Endothelial cell (in vitro differentiated cells): ENCODE data around the gene RASAL2. TPM values are rescaled to one million over a fixed set of nuclear protein-coding genes. Genes with fewer than 3 reads are reported as not detected.
"Not testable (repeated sequence)": the region's sequence is repeated elsewhere in the genome, so short reads cannot be mapped to it uniquely, and the experiment has no call there.

Experiments
- DNase-seq: peaks from one replicate; pipeline ENCODE4 v3.0.0; 2021; ENCODE audit warnings: low spot score
- H3K27ac Mint-ChIP-seq: one replicate; pipeline ENCODE4 v1.8.0; 2021; ENCODE audit warnings: mixed read lengths, inconsistent platforms; ENCODE audit not compliant: unreplicated experiment
- H3K27me3 Mint-ChIP-seq: one replicate; pipeline ENCODE4 v1.8.0; 2021; ENCODE audit warnings: mild to moderate bottlenecking, moderate library complexity, mixed read lengths, inconsistent platforms; ENCODE audit not compliant: unreplicated experiment
- H3K36me3 Mint-ChIP-seq: one replicate; pipeline ENCODE4 v1.8.0; 2021; ENCODE audit warnings: mild to moderate bottlenecking, low read depth, mixed read lengths, inconsistent platforms; ENCODE audit not compliant: unreplicated experiment
- H3K4me1 Mint-ChIP-seq: one replicate; pipeline ENCODE4 v1.8.0; 2021; ENCODE audit warnings: mild to moderate bottlenecking, mixed read lengths, inconsistent platforms; ENCODE audit not compliant: unreplicated experiment
- H3K4me3 Mint-ChIP-seq: one replicate; pipeline ENCODE4 v1.8.0; 2021; ENCODE audit warnings: mild to moderate bottlenecking, mixed read lengths, inconsistent platforms; ENCODE audit not compliant: unreplicated experiment
- H3K9me3 Mint-ChIP-seq: one replicate; pipeline ENCODE4 v1.8.0; 2021; ENCODE audit warnings: mixed read lengths, inconsistent platforms; ENCODE audit not compliant: unreplicated experiment
- total RNA-seq: library from RNA; stranded (reverse); fragmentation: NEBNext Ultra II Directional; extraction: Animal tissue kit (Norgen Biotek cat#: 25700); gene quantifications from one replicate; pipeline ENCODE4 v1.2.1, GENCODE V29; 2021; ENCODE audit not compliant: unreplicated experiment
- TF ChIP-seq, protein P1 (sequence below): fragments of 200-600 bp; sonication (generic); IDR thresholded peaks from one replicate; pipeline ENCODE4 v1.5.0; 2021; ENCODE audit warnings: antibody characterized with exemption; ENCODE audit not compliant: unreplicated experiment

Gene RASAL2
- total RNA-seq, 1 donor from 2014 or later, result 82.1 TPM

DNA sequence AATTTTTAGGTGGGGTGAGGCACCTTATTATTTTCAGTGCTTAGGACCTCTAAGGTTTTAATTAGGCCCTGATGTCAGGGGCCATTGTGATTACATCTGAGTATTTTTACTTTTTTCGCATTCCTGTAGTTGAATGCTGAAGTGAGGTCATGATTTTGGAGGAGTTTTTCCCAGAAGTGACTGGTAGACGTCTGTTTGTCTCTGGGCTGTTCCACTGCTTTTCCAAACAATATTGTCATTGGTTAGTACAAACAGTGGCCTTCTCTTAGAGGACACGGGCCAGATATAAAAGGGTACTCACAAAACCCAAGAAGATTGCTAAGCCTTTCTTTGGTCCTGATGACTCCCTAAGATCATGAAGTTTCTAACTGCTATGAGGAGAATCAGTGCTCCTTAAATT is 7.6 kb upstream of the RASAL2 start:
- Mint-ChIP-seq H3K27ac (no peak overlapping the region), H3K36me3 (peaks cover 3% of the 10 kb centered on the region), H3K27me3 (peaks cover 3% of the 10 kb centered on the region), H3K4me1 (no peaks in the 10 kb centered on the region), H3K9me3 (no peaks in the 10 kb centered on the region), H3K4me3 (no peak overlapping the region)
- TF ChIP-seq, protein P1, sequence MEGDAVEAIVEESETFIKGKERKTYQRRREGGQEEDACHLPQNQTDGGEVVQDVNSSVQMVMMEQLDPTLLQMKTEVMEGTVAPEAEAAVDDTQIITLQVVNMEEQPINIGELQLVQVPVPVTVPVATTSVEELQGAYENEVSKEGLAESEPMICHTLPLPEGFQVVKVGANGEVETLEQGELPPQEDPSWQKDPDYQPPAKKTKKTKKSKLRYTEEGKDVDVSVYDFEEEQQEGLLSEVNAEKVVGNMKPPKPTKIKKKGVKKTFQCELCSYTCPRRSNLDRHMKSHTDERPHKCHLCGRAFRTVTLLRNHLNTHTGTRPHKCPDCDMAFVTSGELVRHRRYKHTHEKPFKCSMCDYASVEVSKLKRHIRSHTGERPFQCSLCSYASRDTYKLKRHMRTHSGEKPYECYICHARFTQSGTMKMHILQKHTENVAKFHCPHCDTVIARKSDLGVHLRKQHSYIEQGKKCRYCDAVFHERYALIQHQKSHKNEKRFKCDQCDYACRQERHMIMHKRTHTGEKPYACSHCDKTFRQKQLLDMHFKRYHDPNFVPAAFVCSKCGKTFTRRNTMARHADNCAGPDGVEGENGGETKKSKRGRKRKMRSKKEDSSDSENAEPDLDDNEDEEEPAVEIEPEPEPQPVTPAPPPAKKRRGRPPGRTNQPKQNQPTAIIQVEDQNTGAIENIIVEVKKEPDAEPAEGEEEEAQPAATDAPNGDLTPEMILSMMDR, result no peak
- DNase-seq, result no peak

DNA sequence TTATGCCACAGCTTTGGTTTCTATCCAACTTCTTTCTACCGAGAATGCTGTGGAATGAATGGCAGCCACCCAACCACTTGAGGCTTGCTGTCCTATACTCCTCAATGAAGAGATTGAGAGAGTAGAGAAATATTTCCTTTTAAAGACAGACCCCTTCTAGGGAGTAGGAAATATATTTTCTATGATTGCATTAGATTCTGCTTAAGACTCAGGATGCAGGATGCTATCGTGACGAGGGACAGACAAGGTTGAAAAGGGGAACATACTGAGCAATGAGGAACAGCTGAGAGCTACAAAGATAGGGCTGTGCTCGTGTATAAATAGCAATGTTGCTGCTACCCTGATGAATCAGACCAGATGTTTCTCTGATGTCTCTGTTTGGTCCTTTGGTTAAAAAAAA is 7.1 kb upstream of the RASAL2 start:
- Mint-ChIP-seq H3K27ac (no peak overlapping the region), H3K9me3 (no peaks in the 10 kb centered on the region), H3K27me3 (peaks cover 3% of the 10 kb centered on the region), H3K4me1 (no peaks in the 10 kb centered on the region), H3K4me3 (no peak overlapping the region), H3K36me3 (peaks cover 3% of the 10 kb centered on the region)
- no peak for DNase-seq
- TF ChIP-seq, protein P1, result no peak

DNA sequence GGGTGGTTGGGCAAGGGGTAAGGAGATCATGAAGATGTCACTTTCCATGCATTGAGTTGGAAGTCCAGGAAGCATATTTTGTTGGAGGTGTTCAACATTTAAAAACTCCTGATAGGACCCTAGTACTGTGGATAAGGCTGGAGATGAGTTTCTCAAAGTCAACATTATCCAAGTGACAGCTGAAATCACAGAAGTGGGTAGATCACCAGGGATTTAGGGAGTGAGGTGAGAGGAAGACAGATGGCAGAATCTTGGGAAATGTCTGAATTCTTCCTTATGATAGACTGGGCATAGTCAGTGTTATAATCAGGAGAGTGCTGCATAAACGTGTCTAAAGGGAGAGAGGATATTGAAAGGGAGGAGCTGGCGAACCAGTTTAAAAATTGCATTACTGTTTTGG is 5.3 kb upstream of the RASAL2 start:
- Mint-ChIP-seq H3K27me3 (peaks cover 3% of the 10 kb centered on the region), H3K36me3 (peaks cover 3% of the 10 kb centered on the region), H3K4me3 (no peak overlapping the region), H3K9me3 (no peaks in the 10 kb centered on the region), H3K27ac (no peak overlapping the region), H3K4me1 (peaks cover 11% of the 10 kb centered on the region)
- DNase-seq, result no peak
- TF ChIP-seq, protein P1, result no peak

DNA sequence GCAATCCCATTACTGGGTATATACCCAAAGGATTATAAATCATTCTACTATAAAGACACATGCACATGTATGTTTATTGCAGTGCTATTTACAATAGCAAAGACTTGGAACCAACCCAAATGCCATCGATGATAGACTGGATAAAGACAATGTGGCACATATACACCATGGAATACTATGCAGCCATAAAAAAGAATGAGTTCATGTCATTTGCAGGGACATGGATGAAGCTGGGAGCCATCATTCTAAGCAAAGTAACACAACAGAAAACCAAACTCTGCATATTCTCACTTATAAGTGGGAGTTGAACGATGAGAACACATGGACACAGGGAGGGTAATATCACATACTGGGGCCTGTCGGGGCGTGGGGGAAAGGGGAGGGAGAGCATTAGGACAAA is 2.5 kb upstream of the RASAL2 start:
- not testable (repeated sequence) for DNase-seq, H3K4me3 Mint-ChIP-seq, H3K27ac Mint-ChIP-seq, H3K36me3 Mint-ChIP-seq, H3K27me3 Mint-ChIP-seq, H3K9me3 Mint-ChIP-seq
- H3K4me1 Mint-ChIP-seq, result peaks cover 28% of the 10 kb centered on the region

DNA sequence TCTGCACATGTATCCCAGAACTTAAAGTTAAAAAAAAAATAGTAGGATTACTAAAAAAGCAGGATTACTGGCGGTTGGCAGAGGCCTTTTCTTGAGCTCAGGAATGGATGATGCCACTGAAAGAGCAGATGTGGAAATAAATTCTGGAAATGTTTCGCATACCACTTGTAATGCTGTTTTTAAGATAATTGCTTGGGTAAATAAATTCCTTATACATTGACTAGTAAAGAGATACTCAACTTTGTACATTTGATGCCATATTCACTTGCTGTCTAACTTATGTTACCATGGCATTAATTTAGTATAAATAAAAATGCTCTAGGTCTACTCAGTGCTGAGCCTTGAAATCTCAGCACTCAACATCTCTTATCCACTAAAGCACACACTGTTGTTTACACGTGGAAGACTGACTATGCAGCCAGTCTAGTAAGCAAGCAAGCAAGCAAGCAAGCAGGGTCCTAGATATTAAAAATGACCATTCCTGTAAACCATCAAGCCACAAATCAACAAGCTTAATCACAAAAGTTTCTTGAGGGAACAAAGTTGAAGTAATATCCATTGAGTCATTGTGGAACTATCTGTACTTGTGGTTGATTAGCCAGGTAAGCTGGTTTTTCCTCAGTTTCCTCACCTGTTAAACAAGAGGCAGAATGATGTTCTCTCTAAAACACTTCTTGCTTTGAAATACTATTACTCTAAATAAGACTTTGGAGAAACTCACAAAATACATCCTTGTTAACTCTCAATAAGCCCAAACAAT is 1.7 kb upstream of the RASAL2 start:
- Mint-ChIP-seq H3K9me3 (no peaks in the 10 kb centered on the region), H3K27ac (no peak overlapping the region), H3K4me3 (peak overlapping the region; percentile 96), H3K4me1 (peaks cover 35% of the 10 kb centered on the region), H3K27me3 (peaks cover 3% of the 10 kb centered on the region), H3K36me3 (peaks cover 3% of the 10 kb centered on the region)
- TF ChIP-seq, protein P1, result no peak
- no peak for DNase-seq
